Panc1 (cell line): Measurements from ENCODE around the gene GRN. TPM values are rescaled to one million over a fixed set of nuclear protein-coding genes. Genes with fewer than 3 reads are reported as not detected.

Experiments
- ATAC-seq: fragments of 200-7000 bp; cut with Tn5 transposase; 2 replicates; pipeline ENCODE4 v1.9.1; 2020; ENCODE audit warnings: mild to moderate bottlenecking, moderate library complexity
- BruUV-seq: library from RNA; stranded (reverse); fragments of 400-500 nt; replicated peaks from 2 replicates; lab custom pipeline; 2021; lab: Mats Ljungman, UMichigan
- CTCF ChIA-PET: fragments of 300-600 bp; sonication (Branson Sonifier 250); formaldehyde crosslinking; loops from one replicate; lab custom pipeline; 2022; ENCODE audit warnings: antibody characterized with exemption; lab: Charles Lee
- POLR2A ChIA-PET: fragments of 300-600 bp; sonication (Branson Sonifier 250); formaldehyde crosslinking; loops from one replicate; lab custom pipeline; 2022; ENCODE audit warnings: antibody characterized with exemption; lab: Charles Lee
- DNase-seq: peaks from one replicate; pipeline ENCODE4 v3.0.0-alpha.2; 2010; ENCODE audit warnings: low read depth, low spot score
- H3K27ac ChIP-seq: 2 replicates; pipeline ENCODE4 v1.5.1; 2011; ENCODE audit warnings: mild to moderate bottlenecking, low read length, inconsistent platforms
- H3K27me3 ChIP-seq: fragments of 200-500 bp; sonication (Bioruptor generic); 2 replicates; pipeline ENCODE4 v1.6.0; 2014; ENCODE audit warnings: low read length, inconsistent platforms; ENCODE audit not compliant: control insufficient read depth, insufficient read depth
- H3K36me3 ChIP-seq: fragments of 200-500 bp; sonication (Bioruptor generic); 2 replicates; pipeline ENCODE4 v1.5.1; 2014; ENCODE audit warnings: inconsistent platforms, mild to moderate bottlenecking, low read length, moderate library complexity; ENCODE audit not compliant: control insufficient read depth, insufficient read depth
- H3K4me1 ChIP-seq: 2 replicates; pipeline ENCODE4 v1.5.1; 2011; ENCODE audit warnings: inconsistent platforms, mild to moderate bottlenecking, low read length, moderate library complexity; ENCODE audit not compliant: control insufficient read depth, insufficient read depth
- H3K4me3 ChIP-seq, 2 experiments: 2 replicates each; pipeline ENCODE4 v1.5.1; 2011 to 2012; ENCODE audit warnings: low read depth in 2 of 2, low read length in 2 of 2, mild to moderate bottlenecking in 2 of 2, inconsistent platforms in 1 of 2, moderate library complexity in 1 of 2
- H3K9me3 ChIP-seq: fragments of 200-500 bp; sonication (Bioruptor generic); 2 replicates; pipeline ENCODE4 v1.5.1; 2014; ENCODE audit warnings: low read depth, mild to moderate bottlenecking, inconsistent platforms, low read length, moderate library complexity; ENCODE audit not compliant: control insufficient read depth, insufficient read depth
- POLR2AphosphoS5 ChIP-seq: IDR thresholded peaks from 2 replicates; pipeline ENCODE4 v1.6.1; 2012; ENCODE audit warnings: mild to moderate bottlenecking, low read depth, low read length, moderate library complexity
- SIN3A ChIP-seq: IDR thresholded peaks from 2 replicates; pipeline ENCODE4 v1.6.1; 2012; ENCODE audit warnings: low read depth, mild to moderate bottlenecking, low read length, moderate library complexity, borderline replicate concordance; ENCODE audit not compliant: insufficient read depth
- TCF7L2 ChIP-seq: IDR thresholded peaks from 2 replicates; pipeline ENCODE4 v1.6.1; 2011; ENCODE audit warnings: mild to moderate bottlenecking, low read depth, low read length, inconsistent platforms
- in situ Hi-C: cut with HindIII; loops from 2 replicates; pipeline ENCODE4 v1.10.0; 2016; ENCODE audit warnings: low sequenced_read_pairs, low pct_unique_long_range_greater_than_20kb
- intact Hi-C: fragments of 100-400 bp; cut with micrococcal nuclease; formaldehyde crosslinking; loops from one replicate; pipeline ENCODE4 v1.10.0; 2022; ENCODE audit not compliant: unreplicated experiment
- total RNA-seq: library from RNA; stranded (reverse); gene quantifications from one replicate; pipeline ENCODE4 v1.2.1, GENCODE V29; 2021; ENCODE audit not compliant: unreplicated experiment
- TF ChIP-seq, protein P1 (sequence below), 2 experiments: IDR thresholded peaks; 2 replicates each; pipeline ENCODE4 v1.6.1; 2011 to 2012; ENCODE audit warnings: low read depth in 2 of 2, control low read depth in 1 of 2, low read length in 1 of 2, mild to moderate bottlenecking in 1 of 2, moderate library complexity in 1 of 2; ENCODE audit not compliant: insufficient read depth in 1 of 2
- TF ChIP-seq, protein P2 (sequence below): fragments of 450-650 bp; IDR thresholded peaks from 2 replicates; pipeline ENCODE4 v1.5.1; 2017; ENCODE audit warnings: mild to moderate bottlenecking

The GRN gene
- total RNA-seq, 1 experiment from 2014 or later = 304 TPM

DNA sequence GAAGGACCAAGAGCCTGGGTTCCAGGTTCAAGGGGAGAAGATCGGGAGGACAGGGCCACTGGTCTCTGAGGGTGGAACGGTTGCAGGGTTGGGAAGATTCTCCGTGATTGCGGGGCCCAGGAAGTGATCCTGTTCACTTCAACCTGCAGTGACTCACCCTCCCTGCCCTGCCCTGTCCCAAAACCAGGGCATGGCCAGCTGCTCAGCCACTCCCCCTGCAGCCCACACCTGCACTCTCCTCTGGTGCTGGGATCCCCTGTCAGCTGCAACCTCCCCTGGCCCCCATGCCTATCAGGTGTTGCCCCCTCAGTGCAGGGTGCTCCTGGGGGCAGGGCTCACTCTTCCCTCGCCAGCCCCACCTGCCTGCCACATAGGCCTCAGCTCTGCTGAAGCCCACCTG lies 35.6 kb upstream of the GRN start:
- ATAC-seq = no peak
- intact Hi-C loops = no loop called here
- in situ Hi-C loops = no loop called here

DNA sequence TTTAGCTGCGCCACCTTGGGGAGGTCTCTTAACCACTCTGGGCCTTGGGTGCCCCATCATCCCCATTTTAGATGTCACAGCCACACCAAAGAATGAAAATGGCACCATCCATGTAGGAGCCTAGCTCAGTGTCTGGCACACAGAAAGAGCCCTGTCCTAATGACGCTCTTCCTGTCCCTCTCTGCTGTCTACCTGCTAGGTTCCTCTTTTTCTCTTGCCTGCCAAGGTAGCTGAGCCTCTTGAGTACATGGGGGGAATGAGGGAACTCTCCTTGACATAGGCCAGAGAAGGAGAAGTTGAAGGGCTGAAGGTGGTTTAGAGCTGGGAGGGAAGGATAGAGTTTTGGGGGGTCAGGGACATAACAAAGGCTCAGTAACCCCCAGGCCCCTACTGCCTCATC lies 34.9 kb upstream of the GRN start:
- intact Hi-C loops (no loop called here), in situ Hi-C loops (no loop called here)
- no TSS peak for BruUV-seq
- ChIA-PET POLR2A (interaction anchor here (0.5 kb wide), 1 partner anchor 40 kb away, joined by 3 read pairs; no protein-coding TSS in a partner anchor), CTCF (interaction anchor here (0.6 kb wide), 1 partner anchor 92 kb away, joined by 5 read pairs; no protein-coding TSS in a partner anchor)
- ATAC-seq (no peak), DNase-seq (no peak)
- no peak overlapping the region for H3K27ac ChIP-seq
- no peaks in the 10 kb centered on the region for H3K27me3 ChIP-seq
- no peak for TF ChIP-seq SIN3A
- TF ChIP-seq, protein P1, sequence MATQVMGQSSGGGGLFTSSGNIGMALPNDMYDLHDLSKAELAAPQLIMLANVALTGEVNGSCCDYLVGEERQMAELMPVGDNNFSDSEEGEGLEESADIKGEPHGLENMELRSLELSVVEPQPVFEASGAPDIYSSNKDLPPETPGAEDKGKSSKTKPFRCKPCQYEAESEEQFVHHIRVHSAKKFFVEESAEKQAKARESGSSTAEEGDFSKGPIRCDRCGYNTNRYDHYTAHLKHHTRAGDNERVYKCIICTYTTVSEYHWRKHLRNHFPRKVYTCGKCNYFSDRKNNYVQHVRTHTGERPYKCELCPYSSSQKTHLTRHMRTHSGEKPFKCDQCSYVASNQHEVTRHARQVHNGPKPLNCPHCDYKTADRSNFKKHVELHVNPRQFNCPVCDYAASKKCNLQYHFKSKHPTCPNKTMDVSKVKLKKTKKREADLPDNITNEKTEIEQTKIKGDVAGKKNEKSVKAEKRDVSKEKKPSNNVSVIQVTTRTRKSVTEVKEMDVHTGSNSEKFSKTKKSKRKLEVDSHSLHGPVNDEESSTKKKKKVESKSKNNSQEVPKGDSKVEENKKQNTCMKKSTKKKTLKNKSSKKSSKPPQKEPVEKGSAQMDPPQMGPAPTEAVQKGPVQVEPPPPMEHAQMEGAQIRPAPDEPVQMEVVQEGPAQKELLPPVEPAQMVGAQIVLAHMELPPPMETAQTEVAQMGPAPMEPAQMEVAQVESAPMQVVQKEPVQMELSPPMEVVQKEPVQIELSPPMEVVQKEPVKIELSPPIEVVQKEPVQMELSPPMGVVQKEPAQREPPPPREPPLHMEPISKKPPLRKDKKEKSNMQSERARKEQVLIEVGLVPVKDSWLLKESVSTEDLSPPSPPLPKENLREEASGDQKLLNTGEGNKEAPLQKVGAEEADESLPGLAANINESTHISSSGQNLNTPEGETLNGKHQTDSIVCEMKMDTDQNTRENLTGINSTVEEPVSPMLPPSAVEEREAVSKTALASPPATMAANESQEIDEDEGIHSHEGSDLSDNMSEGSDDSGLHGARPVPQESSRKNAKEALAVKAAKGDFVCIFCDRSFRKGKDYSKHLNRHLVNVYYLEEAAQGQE (IDR thresholded peaks at IDR 0.05; ENCODE audit: insufficient read depth in 1 of 2, low read depth in 2 of 2, low read length in 1 of 2) = no peak
- TF ChIP-seq, protein P2, sequence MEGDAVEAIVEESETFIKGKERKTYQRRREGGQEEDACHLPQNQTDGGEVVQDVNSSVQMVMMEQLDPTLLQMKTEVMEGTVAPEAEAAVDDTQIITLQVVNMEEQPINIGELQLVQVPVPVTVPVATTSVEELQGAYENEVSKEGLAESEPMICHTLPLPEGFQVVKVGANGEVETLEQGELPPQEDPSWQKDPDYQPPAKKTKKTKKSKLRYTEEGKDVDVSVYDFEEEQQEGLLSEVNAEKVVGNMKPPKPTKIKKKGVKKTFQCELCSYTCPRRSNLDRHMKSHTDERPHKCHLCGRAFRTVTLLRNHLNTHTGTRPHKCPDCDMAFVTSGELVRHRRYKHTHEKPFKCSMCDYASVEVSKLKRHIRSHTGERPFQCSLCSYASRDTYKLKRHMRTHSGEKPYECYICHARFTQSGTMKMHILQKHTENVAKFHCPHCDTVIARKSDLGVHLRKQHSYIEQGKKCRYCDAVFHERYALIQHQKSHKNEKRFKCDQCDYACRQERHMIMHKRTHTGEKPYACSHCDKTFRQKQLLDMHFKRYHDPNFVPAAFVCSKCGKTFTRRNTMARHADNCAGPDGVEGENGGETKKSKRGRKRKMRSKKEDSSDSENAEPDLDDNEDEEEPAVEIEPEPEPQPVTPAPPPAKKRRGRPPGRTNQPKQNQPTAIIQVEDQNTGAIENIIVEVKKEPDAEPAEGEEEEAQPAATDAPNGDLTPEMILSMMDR = no peak
- H3K36me3 ChIP-seq = no peaks in the 10 kb centered on the region
- H3K4me1 ChIP-seq = peaks cover 4% of the 10 kb centered on the region
- no peak overlapping the region for H3K4me3 ChIP-seq
- H3K9me3 ChIP-seq = no peaks in the 10 kb centered on the region

More for the DNA sequence above, 35.6 kb upstream of the GRN start:
- CTCF ChIA-PET = interaction anchor here (0.6 kb wide), 1 partner anchor 91 kb away, joined by 5 read pairs; no protein-coding TSS in a partner anchor
- Histone ChIP-seq H3K27ac (no peak overlapping the region), H3K36me3 (no peaks in the 10 kb centered on the region), H3K4me3 (no peak overlapping the region), H3K27me3 (no peaks in the 10 kb centered on the region), H3K4me1 (peaks cover 4% of the 10 kb centered on the region), H3K9me3 (no peaks in the 10 kb centered on the region)
- TF ChIP-seq TCF7L2 = no peak
- no peak for TF ChIP-seq POLR2AphosphoS5
- TF ChIP-seq, protein P1 (IDR thresholded peaks at IDR 0.05; ENCODE audit: insufficient read depth in 1 of 2, low read depth in 2 of 2, low read length in 1 of 2) = 0 out of 4 replicates have a peak, but pooled peaks of 1 of the 2 experiments have one; percentile 36
- no TSS peak for BruUV-seq
- POLR2A ChIA-PET = no interaction called here
- DNase-seq = no peak
